K562 (cell line): ENCODE data around the gene DVL2.

Experiments
- U2AF1 ChIP-seq: fragments of 200-400 bp; formaldehyde crosslinking; optimal IDR thresholded peaks from 2 replicates; pipeline ENCODE3; 2017; ENCODE audit warnings: mild to moderate bottlenecking, low read depth, low read length, moderate library complexity
- ZNF609 ChIP-seq: sonication (generic); formaldehyde crosslinking; IDR thresholded peaks from 2 replicates; pipeline ENCODE4 v1.8.1; 2023; ENCODE audit warnings: missing genetic modification reagents, mild to moderate bottlenecking, borderline replicate concordance

GRCh38 chr17:7225711-7226331 is 8.5 kb downstream of the DVL2 start:
- TF ChIP-seq U2AF1 (no peak), ZNF609 (no peak)
